GM13976 (cell line): Measurements from ENCODE around the gene RIMS3.

Experiments
- DNase-seq: peaks from one replicate; pipeline ENCODE4 v3.0.0; 2012; ENCODE audit warnings: low spot score
- CTCF ChIP-seq: IDR thresholded peaks from 2 replicates; pipeline ENCODE4 v1.5.1; 2012; ENCODE audit warnings: borderline replicate concordance, mild to moderate bottlenecking; ENCODE audit not compliant: insufficient read depth; ENCODE audit errors: extremely low read depth, missing control alignments, control extremely low read depth
- in situ Hi-C: fragments of 300-500 bp; cut with MboI; formaldehyde crosslinking; loops from one replicate; pipeline ENCODE4 v1.12.0; 2022; ENCODE audit warnings: low sequenced_read_pairs, mixed read lengths, inconsistent platforms; ENCODE audit not compliant: unreplicated experiment

RIMS3 gene

GRCh38 chr1:40663324-40664166 is 1.9 kb downstream of the RIMS3 start:
- in situ Hi-C loops = no loop called here
- TF ChIP-seq CTCF = no peak
- no peak for DNase-seq

- no peak for DNase-seq
- TF ChIP-seq CTCF = no peak
Measured at GRCh38 chr1:40662864-40663263, 2.6 kb downstream of the RIMS3 start.

GRCh38 chr1:40662151-40662550 is 3.3 kb downstream of the RIMS3 start:
- TF ChIP-seq CTCF = no peak
- in situ Hi-C loops = no loop called here
- no peak for DNase-seq

More at GRCh38 chr1:40662864-40663263, 2.6 kb downstream of the RIMS3 start:
- in situ Hi-C loops = no loop called here

- DNase-seq = no peak
- TF ChIP-seq CTCF = no peak
- in situ Hi-C loops = no loop called here
Measured at GRCh38 chr1:40661678-40662077, 3.8 kb downstream of the RIMS3 start.

- in situ Hi-C loops = no loop called here
- no peak for TF ChIP-seq CTCF
Measured at GRCh38 chr1:40659649-40659947, 5.9 kb downstream of the RIMS3 start.

GRCh38 chr1:40658751-40659648 is 6.5 kb downstream of the RIMS3 start:
- no peak for TF ChIP-seq CTCF
- no peak for DNase-seq
- in situ Hi-C loops = no loop called here

More at GRCh38 chr1:40659649-40659947, 5.9 kb downstream of the RIMS3 start:
- DNase-seq = no peak
